B cell (primary cell): ENCODE results near the gene SLC39A11. TPM values are rescaled to one million over a fixed set of nuclear protein-coding genes. Genes with fewer than 3 reads are reported as not detected.

Experiments
- ATAC-seq: fragments of 200-7000 bp; cut with Tn5 transposase; one replicate; pipeline ENCODE4 v1.10.0; 2021; ENCODE audit warnings: low read depth, mild to moderate bottlenecking, moderate number of reproducible peaks, moderate library complexity
- CTCF ChIA-PET: fragments of 350-600 bp; sonication (Branson Sonifier 250); formaldehyde crosslinking; loops from one replicate; lab custom pipeline; 2021; ENCODE audit warnings: antibody characterized with exemption, inconsistent platforms; lab: Charles Lee
- POLR2A ChIA-PET: fragments of 350-600 bp; sonication (Branson Sonifier 250); formaldehyde crosslinking; loops from one replicate; lab custom pipeline; 2021; ENCODE audit warnings: antibody characterized with exemption; lab: Charles Lee
- DNase-seq: peaks from one replicate; pipeline ENCODE4 v3.0.0; 2013
- H2AFZ ChIP-seq: 2 replicates; pipeline ENCODE4 v1.6.1; 2012; ENCODE audit warnings: mild to moderate bottlenecking, low read depth, low read length; ENCODE audit not compliant: insufficient read depth, poor library complexity, severe bottlenecking
- H3K27ac ChIP-seq, 2 donors: 1 replicate in 1 of 2; 2 replicates in 1 of 2; pipeline ENCODE4 v1.5.1; 2012 to 2013; ENCODE audit warnings: low read length in 2 of 2, mild to moderate bottlenecking in 2 of 2, moderate library complexity in 1 of 2
- H3K27me3 ChIP-seq, 4 experiments: fragments of 200-600 bp in 1 of 4; sonication (generic) in 1 of 4; replicated peaks in 1 of 4; 1 replicate in 2 of 4; 2 replicates in 2 of 4; pipeline versions ENCODE4 v1.6.1 to v1.7.0; 2013 to 2016; ENCODE audit warnings: low read length in 3 of 4, mild to moderate bottlenecking in 2 of 4, mixed read lengths in 1 of 4, moderate library complexity in 1 of 4; ENCODE audit not compliant: insufficient read depth in 4 of 4, control insufficient read depth in 3 of 4; ENCODE audit errors: control extremely low read depth in 1 of 4
- H3K36me3 ChIP-seq, 2 experiments: replicated peaks in 1 of 2; 1 replicate in 1 of 2; 2 replicates in 1 of 2; pipeline versions ENCODE4 v1.6.1 to v1.7.1; 2013; ENCODE audit warnings: low read length in 1 of 2; ENCODE audit not compliant: insufficient read depth in 2 of 2, control insufficient read depth in 1 of 2; ENCODE audit errors: control extremely low read depth in 1 of 2, extremely low read depth in 1 of 2
- H3K4me1 ChIP-seq, 2 donors: fragments of 200-600 bp in 1 of 2; sonication (generic) in 1 of 2; 1 replicate in 1 of 2; 2 replicates in 1 of 2; pipeline versions ENCODE4 v1.5.1 to v1.6.1; 2013 to 2017; ENCODE audit warnings: low read length in 2 of 2; ENCODE audit not compliant: control insufficient read depth in 2 of 2, insufficient read depth in 2 of 2
- H3K4me2 ChIP-seq: replicated peaks from 2 replicates; pipeline ENCODE3; 2012; ENCODE audit warnings: mild to moderate bottlenecking, low read depth, low read length; ENCODE audit not compliant: poor library complexity, severe bottlenecking
- H3K4me3 ChIP-seq, 5 experiments: fragments of 200-600 bp in 1 of 5; sonication (generic) in 1 of 5; 1 replicate in 3 of 5; 2 replicates in 2 of 5; pipeline versions ENCODE4 v1.5.1 to v1.7.0; 2011 to 2016; ENCODE audit warnings: low read length in 4 of 5, mild to moderate bottlenecking in 4 of 5, low read depth in 2 of 5, control low read depth in 1 of 5, moderate library complexity in 1 of 5; ENCODE audit not compliant: insufficient read depth in 1 of 5; ENCODE audit errors: control extremely low read depth in 1 of 5, extremely low read depth in 1 of 5
- H3K79me2 ChIP-seq: fragments of 200-600 bp; sonication (generic); one replicate; pipeline ENCODE4 v1.6.0; 2016; ENCODE audit warnings: low read length; ENCODE audit not compliant: control insufficient read depth, insufficient read depth
- H3K9ac ChIP-seq: fragments of 200-600 bp; sonication (generic); 2 replicates; pipeline ENCODE4 v1.6.1; 2017; ENCODE audit warnings: mild to moderate bottlenecking, low read length, moderate library complexity
- H3K9me3 ChIP-seq, 3 donors: one replicate each; pipeline versions ENCODE4 v1.6.1 to v1.7.1; 2013; ENCODE audit warnings: low read length in 2 of 3; ENCODE audit not compliant: control insufficient read depth in 2 of 3, insufficient read depth in 1 of 3; ENCODE audit errors: control extremely low read depth in 1 of 3
- H4K20me1 ChIP-seq: 2 replicates; pipeline ENCODE4 v1.6.0; 2012; ENCODE audit warnings: mild to moderate bottlenecking, low read length; ENCODE audit not compliant: insufficient read depth, control insufficient read depth, poor library complexity, severe bottlenecking
- H3K27ac Mint-ChIP-seq: one replicate; pipeline ENCODE4 v1.8.0; 2021; ENCODE audit warnings: mixed read lengths
- H3K27me3 Mint-ChIP-seq: one replicate; pipeline ENCODE4 v1.8.0; 2021; ENCODE audit warnings: mixed read lengths
- H3K4me1 Mint-ChIP-seq: one replicate; pipeline ENCODE4 v1.8.0; 2021; ENCODE audit warnings: mixed read lengths
- H3K4me3 Mint-ChIP-seq: one replicate; pipeline ENCODE4 v1.8.0; 2021; ENCODE audit warnings: mixed read lengths
- H3K9me3 Mint-ChIP-seq: one replicate; pipeline ENCODE4 v1.8.0; 2022; ENCODE audit warnings: mixed read lengths; ENCODE audit not compliant: insufficient read depth
- EZH2 ChIP-seq: IDR thresholded peaks from 2 replicates; pipeline ENCODE4 v1.6.1; 2012; ENCODE audit warnings: borderline replicate concordance, low read depth, mild to moderate bottlenecking, moderate library complexity, low read length; ENCODE audit not compliant: insufficient read depth, poor library complexity, severe bottlenecking
- WGBS: methylation state at CpG from one replicate; pipeline ENCODE4 v1.1.5; 2013; ENCODE audit warnings: missing lambda C conversion rate; ENCODE audit not compliant: insufficient coverage; 5-methylcytosine and 5-hydroxymethylcytosine counted together
- intact Hi-C: fragments of 100-400 bp; cut with micrococcal nuclease; formaldehyde crosslinking; loops from one replicate; pipeline ENCODE4 v1.10.0; 2022
- polyA plus RNA-seq: library from polyadenylated mRNA; depleted of rRNA; stranded (reverse); fragments of >200 nt; gene quantifications from 2 replicates; pipeline ENCODE4 v1.2.3, GENCODE V29; 2012
- total RNA-seq, 2 donors: library from RNA; stranded (reverse); fragments of 120-200 nt in 1 of 2; gene quantifications; 1 replicate in 1 of 2; 2 replicates in 1 of 2; pipeline versions ENCODE4 v1.2.3 to v1.2.4, GENCODE V29; 2013 to 2022
- TF ChIP-seq, protein P1 (sequence below): fragments of 200-600 bp; IDR thresholded peaks from one replicate; pipeline ENCODE4 v1.8.0; 2022; ENCODE audit warnings: antibody characterized with exemption, mild to moderate bottlenecking

SLC39A11 gene
- total and polyA plus RNA-seq, 2 donors (not counting 1 experiment from before 2014, with no cell fraction given): 6.9 to 39.6 TPM

DNA sequence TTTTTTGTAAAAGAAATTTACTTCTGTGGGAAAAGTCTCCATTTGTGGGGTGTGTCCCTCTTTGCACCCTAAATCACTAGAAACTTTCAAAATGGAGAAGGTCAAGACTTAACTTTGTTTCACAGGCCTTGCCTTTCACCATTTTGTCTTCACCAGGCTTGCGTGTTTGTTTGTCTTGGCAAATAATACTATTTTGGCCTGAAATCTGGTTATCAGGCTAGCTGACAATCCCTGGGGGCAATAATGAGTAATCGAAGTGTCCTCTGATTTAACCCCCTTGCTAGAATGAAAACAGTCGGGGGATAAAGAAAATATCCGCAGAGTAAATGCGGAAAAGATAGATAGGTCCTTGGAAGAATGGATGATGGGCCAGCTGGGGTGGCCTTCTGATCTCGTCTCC, 34.5 kb downstream of the SLC39A11 start:
- Mint-ChIP-seq H3K27me3 (no peaks in the 10 kb centered on the region), H3K4me3 (no peak overlapping the region), H3K4me1 (no peaks in the 10 kb centered on the region), H3K27ac (no peak overlapping the region), H3K9me3 (no peaks in the 10 kb centered on the region)
- CTCF ChIA-PET: no interaction called here
- Histone ChIP-seq H2AFZ (no peak overlapping the region), H4K20me1 (no peaks in the 10 kb centered on the region), H3K4me1 (no peaks in the 10 kb centered on the region), H3K4me2 (no peak overlapping the region), H3K4me3 (no peak overlapping the region), H3K27me3 (no peaks in the 10 kb centered on the region), H3K79me2 (no peaks in the 10 kb centered on the region), H3K9ac (no peak overlapping the region), H3K9me3 (no peaks in the 10 kb centered on the region), H3K36me3 (no peaks in the 10 kb centered on the region), H3K27ac (no peak overlapping the region)
- 96% methylated on average over 6 of the region's 6 CpGs for WGBS
- DNase-seq (no peak), ATAC-seq (no peak)
- TF ChIP-seq, protein P1, sequence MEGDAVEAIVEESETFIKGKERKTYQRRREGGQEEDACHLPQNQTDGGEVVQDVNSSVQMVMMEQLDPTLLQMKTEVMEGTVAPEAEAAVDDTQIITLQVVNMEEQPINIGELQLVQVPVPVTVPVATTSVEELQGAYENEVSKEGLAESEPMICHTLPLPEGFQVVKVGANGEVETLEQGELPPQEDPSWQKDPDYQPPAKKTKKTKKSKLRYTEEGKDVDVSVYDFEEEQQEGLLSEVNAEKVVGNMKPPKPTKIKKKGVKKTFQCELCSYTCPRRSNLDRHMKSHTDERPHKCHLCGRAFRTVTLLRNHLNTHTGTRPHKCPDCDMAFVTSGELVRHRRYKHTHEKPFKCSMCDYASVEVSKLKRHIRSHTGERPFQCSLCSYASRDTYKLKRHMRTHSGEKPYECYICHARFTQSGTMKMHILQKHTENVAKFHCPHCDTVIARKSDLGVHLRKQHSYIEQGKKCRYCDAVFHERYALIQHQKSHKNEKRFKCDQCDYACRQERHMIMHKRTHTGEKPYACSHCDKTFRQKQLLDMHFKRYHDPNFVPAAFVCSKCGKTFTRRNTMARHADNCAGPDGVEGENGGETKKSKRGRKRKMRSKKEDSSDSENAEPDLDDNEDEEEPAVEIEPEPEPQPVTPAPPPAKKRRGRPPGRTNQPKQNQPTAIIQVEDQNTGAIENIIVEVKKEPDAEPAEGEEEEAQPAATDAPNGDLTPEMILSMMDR: no peak
- no peak for TF ChIP-seq EZH2
- intact Hi-C loops: no loop called here
- POLR2A ChIA-PET: no interaction called here

DNA sequence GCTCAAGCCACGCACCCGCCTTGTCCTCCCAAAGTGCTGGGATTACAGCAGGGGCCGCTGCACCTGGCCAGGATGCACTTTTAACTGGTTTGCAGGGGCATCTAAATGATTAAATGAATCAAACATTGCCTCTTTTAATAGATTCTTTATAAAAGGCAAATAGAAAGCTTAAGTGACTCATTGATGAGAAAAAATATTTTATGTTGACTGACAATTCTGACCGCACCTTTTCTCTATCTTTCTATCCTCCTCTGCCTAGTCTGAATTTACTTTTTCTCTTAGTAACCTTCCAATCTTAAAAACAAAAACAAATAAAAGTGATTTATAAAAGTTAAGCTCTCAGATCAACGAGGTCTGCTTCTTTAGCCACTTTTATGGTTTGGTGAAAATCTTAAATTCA, 35.3 kb downstream of the SLC39A11 start:
- Histone ChIP-seq H3K9me3 (no peaks in the 10 kb centered on the region), H3K4me1 (no peaks in the 10 kb centered on the region), H3K27me3 (no peaks in the 10 kb centered on the region), H4K20me1 (no peaks in the 10 kb centered on the region), H3K4me3 (no peak overlapping the region), H2AFZ (no peak overlapping the region), H3K79me2 (no peaks in the 10 kb centered on the region), H3K27ac (no peak overlapping the region), H3K9ac (no peak overlapping the region), H3K4me2 (no peak overlapping the region), H3K36me3 (no peaks in the 10 kb centered on the region)
- no peak overlapping the region for H3K4me3 Mint-ChIP-seq
- TF ChIP-seq, protein P1: no peak
- TF ChIP-seq EZH2: no peak
- H3K4me1 Mint-ChIP-seq: no peaks in the 10 kb centered on the region
- no peak for DNase-seq
- CTCF ChIA-PET: no interaction called here
- no peaks in the 10 kb centered on the region for H3K9me3 Mint-ChIP-seq
- H3K27ac Mint-ChIP-seq: no peak overlapping the region
- WGBS: 89% methylated on average over 3 of the region's 5 CpGs
- no peaks in the 10 kb centered on the region for H3K27me3 Mint-ChIP-seq
- intact Hi-C loops: no loop called here
- POLR2A ChIA-PET: no interaction called here
- no peak for ATAC-seq
